Brain microvascular endothelial cell (primary cell): Measurements from ENCODE around the gene CLSTN2.

Source experiments
- DNase-seq: peaks from one replicate; pipeline ENCODE4 v3.0.0-alpha.2; 2020
- H3K27ac ChIP-seq: fragments of 250-450 bp; sonication (Bioruptor Pico); 2 replicates; pipeline ENCODE4 v1.5.1; 2020; ENCODE audit warnings: mild to moderate bottlenecking, moderate library complexity
- H3K27me3 ChIP-seq: fragments of 250-450 bp; sonication (Bioruptor Pico); replicated peaks from 2 replicates; pipeline ENCODE4 v1.5.1; 2020; ENCODE audit warnings: mild to moderate bottlenecking
- H3K36me3 ChIP-seq: fragments of 250-450 bp; sonication (Bioruptor Pico); replicated peaks from 2 replicates; pipeline ENCODE4 v1.5.1; 2020; ENCODE audit warnings: mild to moderate bottlenecking
- H3K4me3 ChIP-seq: 2 replicates; pipeline ENCODE4 v1.5.1; 2011; ENCODE audit warnings: low read depth, mild to moderate bottlenecking, control low read depth, low read length, moderate library complexity
- in situ Hi-C: cut with HindIII; loops from 2 replicates; pipeline ENCODE4 v1.10.0; 2017; ENCODE audit warnings: low sequenced_read_pairs, low pct_ligation_motif_present
- TF ChIP-seq, protein P1 (sequence below): IDR thresholded peaks from 2 replicates; pipeline ENCODE4 v1.5.1; 2011; ENCODE audit warnings: low read depth, mild to moderate bottlenecking, moderate library complexity, low read length, control low read depth, inconsistent platforms; ENCODE audit errors: missing control alignments

Gene CLSTN2

DNA sequence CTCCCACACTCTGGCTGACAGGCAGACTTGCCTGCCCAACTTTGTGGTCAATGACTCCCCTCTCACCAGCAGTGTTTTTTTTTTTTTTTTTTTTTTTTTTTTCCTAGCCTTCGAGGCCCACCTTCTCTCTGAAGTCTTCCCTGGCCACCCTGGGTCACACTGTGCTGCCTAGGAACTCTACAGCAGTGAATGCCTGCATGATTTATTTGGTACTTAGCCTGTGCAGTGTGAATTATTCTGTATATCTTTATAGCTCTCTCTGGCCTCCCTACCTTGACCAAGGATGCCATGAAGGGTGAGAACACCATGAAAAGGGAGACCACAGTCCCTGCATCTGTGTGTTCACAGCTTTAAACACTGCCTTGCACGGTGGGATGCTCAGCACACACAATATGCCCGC, 141.6 kb downstream of the CLSTN2 start:
- TF ChIP-seq, protein P1, sequence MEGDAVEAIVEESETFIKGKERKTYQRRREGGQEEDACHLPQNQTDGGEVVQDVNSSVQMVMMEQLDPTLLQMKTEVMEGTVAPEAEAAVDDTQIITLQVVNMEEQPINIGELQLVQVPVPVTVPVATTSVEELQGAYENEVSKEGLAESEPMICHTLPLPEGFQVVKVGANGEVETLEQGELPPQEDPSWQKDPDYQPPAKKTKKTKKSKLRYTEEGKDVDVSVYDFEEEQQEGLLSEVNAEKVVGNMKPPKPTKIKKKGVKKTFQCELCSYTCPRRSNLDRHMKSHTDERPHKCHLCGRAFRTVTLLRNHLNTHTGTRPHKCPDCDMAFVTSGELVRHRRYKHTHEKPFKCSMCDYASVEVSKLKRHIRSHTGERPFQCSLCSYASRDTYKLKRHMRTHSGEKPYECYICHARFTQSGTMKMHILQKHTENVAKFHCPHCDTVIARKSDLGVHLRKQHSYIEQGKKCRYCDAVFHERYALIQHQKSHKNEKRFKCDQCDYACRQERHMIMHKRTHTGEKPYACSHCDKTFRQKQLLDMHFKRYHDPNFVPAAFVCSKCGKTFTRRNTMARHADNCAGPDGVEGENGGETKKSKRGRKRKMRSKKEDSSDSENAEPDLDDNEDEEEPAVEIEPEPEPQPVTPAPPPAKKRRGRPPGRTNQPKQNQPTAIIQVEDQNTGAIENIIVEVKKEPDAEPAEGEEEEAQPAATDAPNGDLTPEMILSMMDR: no peak
- Histone ChIP-seq H3K4me3 (no peak overlapping the region), H3K36me3 (no peaks in the 10 kb centered on the region), H3K27me3 (no peaks in the 10 kb centered on the region), H3K27ac (no peak overlapping the region)
- DNase-seq: no peak
- in situ Hi-C loops: no loop called here

DNA sequence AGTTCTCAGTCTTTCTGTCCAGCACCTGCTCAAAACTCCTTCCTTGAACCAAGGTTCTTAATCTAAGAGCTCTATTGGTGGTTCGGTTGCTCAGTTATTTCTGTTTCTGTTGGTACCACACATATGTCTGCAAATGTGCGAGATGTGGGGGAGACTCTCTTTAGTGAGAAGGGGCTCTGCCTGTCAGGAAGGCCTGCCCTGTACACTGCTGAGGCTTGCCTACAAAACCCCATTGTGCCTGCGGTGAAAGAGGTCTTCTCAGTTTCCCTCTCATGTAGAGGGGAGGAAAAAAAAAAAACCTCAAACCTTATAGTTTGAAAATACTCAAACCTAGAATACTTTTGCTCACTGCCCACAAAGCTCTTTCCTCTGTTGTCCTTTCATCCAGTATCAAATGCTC, 142.4 kb downstream of the CLSTN2 start:
- no peaks in the 10 kb centered on the region for H3K36me3 ChIP-seq
- DNase-seq: no peak
- H3K4me3 ChIP-seq: no peak overlapping the region
- no peak overlapping the region for H3K27ac ChIP-seq
- in situ Hi-C loops: no loop called here
- H3K27me3 ChIP-seq: no peaks in the 10 kb centered on the region
- TF ChIP-seq, protein P1: no peak

DNA sequence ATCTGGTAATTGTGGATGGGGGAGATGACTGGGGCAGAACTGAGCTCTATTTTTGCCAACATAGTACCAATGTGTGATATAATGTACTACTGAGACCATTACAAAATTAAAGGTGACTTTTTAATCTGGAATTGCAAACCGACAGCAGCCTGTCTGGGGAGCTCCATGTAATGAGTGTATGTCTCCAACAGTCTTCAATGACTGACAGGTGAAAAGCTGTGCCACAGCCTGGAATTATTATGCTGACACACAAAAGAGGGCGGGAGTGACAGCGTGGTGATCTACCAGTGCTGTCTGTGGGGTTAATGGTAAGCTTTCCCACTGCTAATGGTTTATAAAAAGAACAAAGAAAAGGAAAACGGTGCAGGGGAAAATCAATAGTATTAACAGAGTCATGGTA, 143.4 kb downstream of the CLSTN2 start:
- H3K36me3 ChIP-seq: no peaks in the 10 kb centered on the region
- in situ Hi-C loops: no loop called here
- no peak for DNase-seq
- H3K27me3 ChIP-seq: no peaks in the 10 kb centered on the region
- TF ChIP-seq, protein P1: no peak
- no peak overlapping the region for H3K27ac ChIP-seq
- no peak overlapping the region for H3K4me3 ChIP-seq

DNA sequence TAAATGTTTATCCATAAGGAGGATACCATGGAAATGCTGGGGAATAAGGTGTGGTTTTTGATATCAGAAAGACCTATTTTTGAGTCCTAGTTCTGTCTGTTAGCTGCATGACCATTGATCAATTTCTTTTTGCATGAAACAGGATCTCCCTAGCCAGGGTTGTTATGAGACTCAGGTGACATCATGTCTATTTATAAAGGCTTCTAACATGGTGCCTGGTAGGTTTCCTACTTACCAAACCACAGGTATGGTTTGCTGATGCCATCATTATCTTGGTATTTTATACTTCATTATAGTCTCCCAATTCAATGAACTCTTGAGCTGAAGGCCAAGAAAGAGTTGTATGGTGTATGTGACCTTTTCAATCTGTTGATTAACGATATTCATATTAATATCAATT, 144.0 kb downstream of the CLSTN2 start:
- DNase-seq: no peak
- no peaks in the 10 kb centered on the region for H3K36me3 ChIP-seq
- H3K27ac ChIP-seq: no peak overlapping the region
- no peaks in the 10 kb centered on the region for H3K27me3 ChIP-seq
- no peak overlapping the region for H3K4me3 ChIP-seq
- TF ChIP-seq, protein P1: no peak
- in situ Hi-C loops: no loop called here

DNA sequence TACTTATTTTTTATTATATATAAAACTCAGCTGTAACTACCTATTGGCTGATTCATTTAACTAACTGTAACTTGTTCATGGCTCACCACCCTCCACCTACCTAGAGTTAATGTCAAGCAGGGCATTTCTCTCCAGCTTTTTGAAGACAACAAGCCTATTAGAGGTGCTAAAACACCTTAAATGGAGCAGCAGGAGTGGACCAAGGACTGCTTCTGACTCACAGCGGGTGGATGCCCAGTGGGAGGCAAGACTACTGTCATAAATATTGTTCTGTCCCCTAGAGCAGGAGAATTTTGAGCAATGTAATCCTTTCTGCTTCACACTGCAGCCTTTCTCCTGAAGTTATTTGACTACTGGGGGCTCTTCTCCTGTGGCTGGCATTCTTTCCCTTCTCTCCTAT, 146.9 kb downstream of the CLSTN2 start:
- Histone ChIP-seq H3K27ac (no peak overlapping the region), H3K4me3 (no peak overlapping the region), H3K27me3 (no peaks in the 10 kb centered on the region), H3K36me3 (no peaks in the 10 kb centered on the region)
- in situ Hi-C loops: no loop called here
- no peak for DNase-seq
- TF ChIP-seq, protein P1: no peak

DNA sequence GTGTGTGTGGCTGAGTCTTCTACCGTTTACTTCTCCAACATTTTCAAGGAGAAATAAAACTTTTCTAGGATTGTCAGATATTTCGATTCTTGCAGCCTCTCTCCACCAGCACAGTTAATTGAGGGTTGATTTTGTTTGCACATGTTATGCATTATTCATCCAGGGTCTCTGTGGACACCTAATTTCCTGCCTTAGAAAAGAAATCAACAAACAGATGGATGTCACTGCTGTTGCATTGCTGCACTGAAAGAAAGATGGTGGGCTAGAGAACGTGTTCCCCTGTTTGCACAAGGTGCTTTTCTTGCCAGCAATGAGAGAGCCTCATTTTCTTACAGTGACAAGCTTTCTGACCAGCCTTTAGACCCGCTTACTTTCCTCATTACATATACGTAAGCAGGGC, 150.0 kb downstream of the CLSTN2 start:
- Histone ChIP-seq H3K4me3 (no peak overlapping the region), H3K36me3 (no peaks in the 10 kb centered on the region), H3K27ac (no peak overlapping the region), H3K27me3 (no peaks in the 10 kb centered on the region)
- in situ Hi-C loops: no loop called here
- no peak for DNase-seq
- TF ChIP-seq, protein P1: no peak
